WTC11 (cell line): Measurements from ENCODE around the gene ZFPM1. TPM values are rescaled to one million over a fixed set of nuclear protein-coding genes. Genes with fewer than 3 reads are reported as not detected.

Experiments
- ATAC-seq: fragments of 200-7000 bp; cut with Tn5 transposase; 2 replicates; pipeline ENCODE4 v1.10.0; 2021; ENCODE audit warnings: mild to moderate bottlenecking, moderate library complexity
- CTCF ChIA-PET: fragments of 300-600 bp; sonication (Branson Sonifier 250); formaldehyde crosslinking; loops from one replicate; lab custom pipeline; 2021; ENCODE audit warnings: antibody characterized with exemption; lab: Charles Lee
- POLR2A ChIA-PET: fragments of 350-600 bp; sonication (Branson Sonifier 250); formaldehyde crosslinking; loops from one replicate; lab custom pipeline; 2021; ENCODE audit warnings: antibody characterized with exemption; lab: Charles Lee
- DNase-seq: peaks from one replicate; pipeline ENCODE4 v3.0.0; 2021; ENCODE audit warnings: low spot score
- H3K27ac Mint-ChIP-seq: 2 replicates; pipeline ENCODE4 v1.8.0; 2021; ENCODE audit warnings: mixed read lengths
- H3K27me3 Mint-ChIP-seq: 2 replicates; pipeline ENCODE4 v1.8.0; 2021; ENCODE audit warnings: low read depth, mild to moderate bottlenecking, moderate library complexity, mixed read lengths
- H3K36me3 Mint-ChIP-seq: 2 replicates; pipeline ENCODE4 v1.8.0; 2021; ENCODE audit warnings: mixed read lengths
- H3K4me1 Mint-ChIP-seq: 2 replicates; pipeline ENCODE4 v1.8.0; 2022; ENCODE audit warnings: mixed read lengths
- H3K4me3 Mint-ChIP-seq: 2 replicates; pipeline ENCODE4 v1.8.0; 2021; ENCODE audit warnings: mild to moderate bottlenecking, moderate library complexity, mixed read lengths
- H3K9me3 Mint-ChIP-seq: 2 replicates; pipeline ENCODE4 v1.8.0; 2021; ENCODE audit warnings: mixed read lengths
- ARID4B ChIP-seq: sonication (generic); formaldehyde crosslinking; IDR thresholded peaks from 2 replicates; pipeline ENCODE4 v1.8.0; 2023; ENCODE audit warnings: missing genetic modification reagents, mild to moderate bottlenecking, borderline replicate concordance
- ATF1 ChIP-seq: sonication (generic); formaldehyde crosslinking; IDR thresholded peaks from 2 replicates; pipeline ENCODE4 v1.8.1; 2023; ENCODE audit warnings: mild to moderate bottlenecking, moderate library complexity, missing genetic modification reagents
- GRHL2 ChIP-seq: fragments of 250-450 bp; sonication (Bioruptor Pico); IDR thresholded peaks from 2 replicates; pipeline ENCODE4 v1.8.0; 2022; ENCODE audit warnings: mild to moderate bottlenecking, moderate library complexity; ENCODE audit not compliant: insufficient replicate concordance, severe bottlenecking
- HMGA2 ChIP-seq: fragments of 250-450 bp; sonication (Bioruptor Pico); IDR thresholded peaks from 2 replicates; pipeline ENCODE4 v1.4.0; 2021; ENCODE audit warnings: mild to moderate bottlenecking, moderate library complexity
- IRF2 ChIP-seq: sonication (generic); formaldehyde crosslinking; IDR thresholded peaks from 2 replicates; pipeline ENCODE4 v1.8.0; 2022; ENCODE audit warnings: low read depth, missing genetic modification reagents, borderline replicate concordance
- NFATC4 ChIP-seq: fragments of 250-450 bp; sonication (Bioruptor Pico); IDR thresholded peaks from 2 replicates; pipeline ENCODE4 v1.9.0; 2021; ENCODE audit warnings: mild to moderate bottlenecking
- NR1H2 ChIP-seq: sonication (generic); formaldehyde crosslinking; IDR thresholded peaks from 2 replicates; pipeline ENCODE4 v1.9.0; 2021; ENCODE audit warnings: mild to moderate bottlenecking, moderate library complexity, missing genetic modification reagents
- OVOL2 ChIP-seq: fragments of 250-450 bp; sonication (Bioruptor Pico); IDR thresholded peaks from 2 replicates; pipeline ENCODE4 v1.9.0; 2021; ENCODE audit warnings: mild to moderate bottlenecking, borderline replicate concordance
- RORB ChIP-seq: fragments of 250-450 bp; sonication (Bioruptor Pico); IDR thresholded peaks from 2 replicates; pipeline ENCODE4 v1.9.0; 2021; ENCODE audit warnings: mild to moderate bottlenecking
- SMAD3 ChIP-seq: sonication (generic); formaldehyde crosslinking; IDR thresholded peaks from 2 replicates; pipeline ENCODE4 v1.8.0; 2022; ENCODE audit warnings: missing genetic modification reagents, mild to moderate bottlenecking, borderline replicate concordance
- SMAD4 ChIP-seq: sonication (generic); formaldehyde crosslinking; IDR thresholded peaks from 2 replicates; pipeline ENCODE4 v1.8.0; 2022; ENCODE audit warnings: mild to moderate bottlenecking, missing genetic modification reagents
- SP1 ChIP-seq: sonication (generic); formaldehyde crosslinking; conservative IDR thresholded peaks from 2 replicates; pipeline ENCODE4 v1.8.1; 2022; ENCODE audit warnings: missing genetic modification reagents
- TCF7 ChIP-seq: sonication (generic); formaldehyde crosslinking; IDR thresholded peaks from 2 replicates; pipeline ENCODE4 v1.8.0; 2022; ENCODE audit warnings: mild to moderate bottlenecking, low read depth, missing genetic modification reagents, moderate library complexity
- TEAD4 ChIP-seq: sonication (generic); formaldehyde crosslinking; IDR thresholded peaks from 2 replicates; pipeline ENCODE4 v1.8.0; 2022; ENCODE audit warnings: mild to moderate bottlenecking, missing genetic modification reagents
- ZBTB43 ChIP-seq: sonication (generic); formaldehyde crosslinking; IDR thresholded peaks from 2 replicates; pipeline ENCODE4 v1.8.1; 2023; ENCODE audit warnings: mild to moderate bottlenecking, missing genetic modification reagents
- ZNF121 ChIP-seq: sonication (generic); formaldehyde crosslinking; IDR thresholded peaks from 2 replicates; pipeline ENCODE4 v1.8.0; 2023; ENCODE audit warnings: missing genetic modification reagents
- ZNF317 ChIP-seq: sonication (generic); formaldehyde crosslinking; IDR thresholded peaks from 2 replicates; pipeline ENCODE4 v1.8.1; 2023; ENCODE audit warnings: low read depth, mild to moderate bottlenecking, moderate library complexity, missing genetic modification reagents, borderline replicate concordance
- total RNA-seq: library from RNA; stranded (reverse); gene quantifications from 3 replicates; pipeline ENCODE4 v1.2.3, GENCODE V29; 2021
- TF ChIP-seq, protein P1 (sequence below): sonication (generic); formaldehyde crosslinking; IDR thresholded peaks from 2 replicates; pipeline ENCODE4 v1.8.0; 2022; ENCODE audit warnings: missing genetic modification reagents
- TF ChIP-seq, protein P2 (sequence below): sonication (generic); formaldehyde crosslinking; IDR thresholded peaks from 2 replicates; pipeline ENCODE4 v1.8.1; 2022; ENCODE audit warnings: low read depth, missing genetic modification reagents, borderline replicate concordance

Gene ZFPM1
- total RNA-seq, 1 experiment from 2014 or later = 9.3 TPM

DNA sequence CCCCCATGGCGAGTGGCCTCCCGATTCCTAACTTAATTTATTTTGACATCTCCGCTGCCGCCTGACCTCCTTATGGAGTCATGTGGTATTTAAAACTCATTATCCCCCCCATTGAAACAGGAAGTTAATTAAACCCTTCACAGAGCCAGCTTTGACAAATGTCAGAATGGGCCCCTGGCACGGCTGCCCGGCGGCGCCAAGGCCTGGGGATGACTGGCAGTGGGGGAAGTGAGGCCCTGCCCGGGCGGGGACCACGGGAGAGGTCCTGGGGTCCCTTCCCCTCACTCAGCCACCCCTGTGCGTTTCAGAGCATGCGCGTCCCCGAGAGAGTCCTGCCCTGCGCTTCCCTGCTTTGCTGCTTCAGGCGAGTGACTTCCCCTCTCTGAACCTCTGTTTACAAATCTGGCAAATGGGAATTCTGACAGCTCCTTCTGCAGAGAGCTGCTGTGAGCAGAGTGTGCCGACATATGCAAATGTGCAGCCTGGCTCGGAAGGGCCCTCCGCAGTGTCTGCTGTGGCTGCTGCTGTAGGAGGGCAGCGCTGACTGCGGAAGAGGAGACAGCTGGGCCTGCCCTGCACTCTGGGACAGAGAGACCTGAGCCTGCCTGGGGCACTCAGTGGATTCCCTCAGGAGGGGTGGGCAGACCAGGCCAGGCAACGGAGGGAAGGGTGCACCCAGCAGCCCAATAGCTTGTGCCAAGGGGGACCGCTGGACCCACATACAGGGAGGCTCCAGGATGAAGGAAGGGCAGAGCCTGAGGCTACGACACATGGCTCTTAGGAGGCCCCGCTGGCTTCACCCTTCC is 4.4 kb upstream of the ZFPM1 start:
- POLR2A ChIA-PET = no interaction called here
- no peaks in the 10 kb centered on the region for H3K4me1 Mint-ChIP-seq
- no peak for TF ChIP-seq GRHL2 (CRISPR knock-in tag)
- no peak for TF ChIP-seq IRF2
- no peak for TF ChIP-seq NFATC4 (CRISPR knock-in tag)
- no peak for TF ChIP-seq NR1H2
- no peak for TF ChIP-seq TCF7 (CRISPR knock-in tag)
- TF ChIP-seq, protein P1, sequence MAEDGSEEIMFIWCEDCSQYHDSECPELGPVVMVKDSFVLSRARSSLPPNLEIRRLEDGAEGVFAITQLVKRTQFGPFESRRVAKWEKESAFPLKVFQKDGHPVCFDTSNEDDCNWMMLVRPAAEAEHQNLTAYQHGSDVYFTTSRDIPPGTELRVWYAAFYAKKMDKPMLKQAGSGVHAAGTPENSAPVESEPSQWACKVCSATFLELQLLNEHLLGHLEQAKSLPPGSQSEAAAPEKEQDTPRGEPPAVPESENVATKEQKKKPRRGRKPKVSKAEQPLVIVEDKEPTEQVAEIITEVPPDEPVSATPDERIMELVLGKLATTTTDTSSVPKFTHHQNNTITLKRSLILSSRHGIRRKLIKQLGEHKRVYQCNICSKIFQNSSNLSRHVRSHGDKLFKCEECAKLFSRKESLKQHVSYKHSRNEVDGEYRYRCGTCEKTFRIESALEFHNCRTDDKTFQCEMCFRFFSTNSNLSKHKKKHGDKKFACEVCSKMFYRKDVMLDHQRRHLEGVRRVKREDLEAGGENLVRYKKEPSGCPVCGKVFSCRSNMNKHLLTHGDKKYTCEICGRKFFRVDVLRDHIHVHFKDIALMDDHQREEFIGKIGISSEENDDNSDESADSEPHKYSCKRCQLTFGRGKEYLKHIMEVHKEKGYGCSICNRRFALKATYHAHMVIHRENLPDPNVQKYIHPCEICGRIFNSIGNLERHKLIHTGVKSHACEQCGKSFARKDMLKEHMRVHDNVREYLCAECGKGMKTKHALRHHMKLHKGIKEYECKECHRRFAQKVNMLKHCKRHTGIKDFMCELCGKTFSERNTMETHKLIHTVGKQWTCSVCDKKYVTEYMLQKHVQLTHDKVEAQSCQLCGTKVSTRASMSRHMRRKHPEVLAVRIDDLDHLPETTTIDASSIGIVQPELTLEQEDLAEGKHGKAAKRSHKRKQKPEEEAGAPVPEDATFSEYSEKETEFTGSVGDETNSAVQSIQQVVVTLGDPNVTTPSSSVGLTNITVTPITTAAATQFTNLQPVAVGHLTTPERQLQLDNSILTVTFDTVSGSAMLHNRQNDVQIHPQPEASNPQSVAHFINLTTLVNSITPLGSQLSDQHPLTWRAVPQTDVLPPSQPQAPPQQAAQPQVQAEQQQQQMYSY = no peak
- no peak for TF ChIP-seq ZNF121 (CRISPR knock-in tag)
- TF ChIP-seq TEAD4 (CRISPR knock-in tag) = no peak
- no peak for TF ChIP-seq ZNF317 (CRISPR knock-in tag)
- TF ChIP-seq ATF1 (CRISPR knock-in tag) = no peak
- no peak for TF ChIP-seq HMGA2 (CRISPR knock-in tag)
- TF ChIP-seq, protein P2, sequence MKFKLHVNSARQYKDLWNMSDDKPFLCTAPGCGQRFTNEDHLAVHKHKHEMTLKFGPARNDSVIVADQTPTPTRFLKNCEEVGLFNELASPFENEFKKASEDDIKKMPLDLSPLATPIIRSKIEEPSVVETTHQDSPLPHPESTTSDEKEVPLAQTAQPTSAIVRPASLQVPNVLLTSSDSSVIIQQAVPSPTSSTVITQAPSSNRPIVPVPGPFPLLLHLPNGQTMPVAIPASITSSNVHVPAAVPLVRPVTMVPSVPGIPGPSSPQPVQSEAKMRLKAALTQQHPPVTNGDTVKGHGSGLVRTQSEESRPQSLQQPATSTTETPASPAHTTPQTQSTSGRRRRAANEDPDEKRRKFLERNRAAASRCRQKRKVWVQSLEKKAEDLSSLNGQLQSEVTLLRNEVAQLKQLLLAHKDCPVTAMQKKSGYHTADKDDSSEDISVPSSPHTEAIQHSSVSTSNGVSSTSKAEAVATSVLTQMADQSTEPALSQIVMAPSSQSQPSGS (CRISPR knock-in tag) = no peak
- no peak for TF ChIP-seq SMAD4 (CRISPR knock-in tag)
- no peak for TF ChIP-seq ARID4B
- TF ChIP-seq RORB (CRISPR knock-in tag) = no peak
- no peak for TF ChIP-seq SP1 (CRISPR knock-in tag)
- no peak for TF ChIP-seq SMAD3 (CRISPR knock-in tag)
- TF ChIP-seq OVOL2 (CRISPR knock-in tag) = no peak
- no peak for TF ChIP-seq ZBTB43 (CRISPR knock-in tag)
- TF ChIP-seq, all 79 proteins: peak for 0
- CTCF ChIA-PET = interaction anchor here (0.6 to 1.9 kb wide), 4 partner anchors 11 to 114 kb away, joined by 3 to 7 read pairs (median 3); no protein-coding TSS in a partner anchor
- Mint-ChIP-seq H3K4me3 (no peak overlapping the region), H3K27me3 (peaks cover 26% of the 10 kb centered on the region), H3K27ac (peak overlapping the region; percentile 53; the same call in 1 of the 2 replicates), H3K9me3 (no peaks in the 10 kb centered on the region), H3K36me3 (no peaks in the 10 kb centered on the region)
- DNase-seq (no peak), ATAC-seq (no peak)
